ENCODE data around the gene TXNDC16. TPM values are rescaled to one million over a fixed set of nuclear protein-coding genes. Genes with fewer than 3 reads are reported as not detected.
A peak's percentile ranks its signal among the peaks of the same experiment; 100 is the strongest.

Gene TXNDC16
- total RNA-seq (ENCODE audit: low replicate concordance) = 6.9 and 9.4 TPM in 2 replicates

GRCh38 chr14:52552063-52552988, at the start of gene TXNDC16, which contains the start of gene GPR137C:
TXNDC16 (minus strand) TSS chr14:52552505; CDS start chr14:52543557, 8,948 bp downstream.
GPR137C (plus strand) TSS chr14:52552836; CDS start chr14:52553148, 312 bp downstream.
- DNase-seq (ENCODE audit: low read depth) = peak; percentile 99
- H3K4me3 ChIP-seq (ENCODE audit: low read depth, low read length) = peak within 1 kb of the TSS; percentile 89
- no peak for TF ChIP-seq CTCF (IDR thresholded peaks at IDR 0.05; ENCODE audit: insufficient read depth, low read length)

- H3K4me3 ChIP-seq (ENCODE audit: low read depth, low read length) = no peak overlapping the region
- DNase-seq (ENCODE audit: low read depth) = no peak
- TF ChIP-seq CTCF (IDR thresholded peaks at IDR 0.05; ENCODE audit: insufficient read depth, low read length) = no peak
Observed at GRCh38 chr14:52599974-52600373, 47.7 kb upstream of the TXNDC16 start.

GRCh38 chr14:52598568-52598967, 46.3 kb upstream of the TXNDC16 start:
- H3K4me3 ChIP-seq (ENCODE audit: low read depth, low read length) = no peak overlapping the region
- TF ChIP-seq CTCF (IDR thresholded peaks at IDR 0.05; ENCODE audit: insufficient read depth, low read length) = no peak
- DNase-seq (ENCODE audit: low read depth) = no peak

GRCh38 chr14:52596861-52597260, 44.6 kb upstream of the TXNDC16 start:
- TF ChIP-seq CTCF (IDR thresholded peaks at IDR 0.05; ENCODE audit: insufficient read depth, low read length) = no peak
- H3K4me3 ChIP-seq (ENCODE audit: low read depth, low read length) = no peak overlapping the region
- no peak for DNase-seq (ENCODE audit: low read depth)

GRCh38 chr14:52596320-52596719, 44.0 kb upstream of the TXNDC16 start:
- TF ChIP-seq CTCF (IDR thresholded peaks at IDR 0.05; ENCODE audit: insufficient read depth, low read length) = no peak
- H3K4me3 ChIP-seq (ENCODE audit: low read depth, low read length) = no peak overlapping the region
- no peak for DNase-seq (ENCODE audit: low read depth)

GRCh38 chr14:52590318-52590717, 38.0 kb upstream of the TXNDC16 start:
- DNase-seq (ENCODE audit: low read depth) = no peak
- no peak for TF ChIP-seq CTCF (IDR thresholded peaks at IDR 0.05; ENCODE audit: insufficient read depth, low read length)
- no peak overlapping the region for H3K4me3 ChIP-seq (ENCODE audit: low read depth, low read length)

All from fibroblast of the aortic adventitia (primary cell).